Measurements from ENCODE around the gene SORCS3. TPM values are rescaled to one million over a fixed set of nuclear protein-coding genes. Genes with fewer than 3 reads are reported as not detected.
A peak's percentile ranks its signal among the peaks of the same experiment; 100 is the strongest.

Gene SORCS3
- polyA plus RNA-seq, 1 donor from 2014 or later = 9.8 TPM

DNA sequence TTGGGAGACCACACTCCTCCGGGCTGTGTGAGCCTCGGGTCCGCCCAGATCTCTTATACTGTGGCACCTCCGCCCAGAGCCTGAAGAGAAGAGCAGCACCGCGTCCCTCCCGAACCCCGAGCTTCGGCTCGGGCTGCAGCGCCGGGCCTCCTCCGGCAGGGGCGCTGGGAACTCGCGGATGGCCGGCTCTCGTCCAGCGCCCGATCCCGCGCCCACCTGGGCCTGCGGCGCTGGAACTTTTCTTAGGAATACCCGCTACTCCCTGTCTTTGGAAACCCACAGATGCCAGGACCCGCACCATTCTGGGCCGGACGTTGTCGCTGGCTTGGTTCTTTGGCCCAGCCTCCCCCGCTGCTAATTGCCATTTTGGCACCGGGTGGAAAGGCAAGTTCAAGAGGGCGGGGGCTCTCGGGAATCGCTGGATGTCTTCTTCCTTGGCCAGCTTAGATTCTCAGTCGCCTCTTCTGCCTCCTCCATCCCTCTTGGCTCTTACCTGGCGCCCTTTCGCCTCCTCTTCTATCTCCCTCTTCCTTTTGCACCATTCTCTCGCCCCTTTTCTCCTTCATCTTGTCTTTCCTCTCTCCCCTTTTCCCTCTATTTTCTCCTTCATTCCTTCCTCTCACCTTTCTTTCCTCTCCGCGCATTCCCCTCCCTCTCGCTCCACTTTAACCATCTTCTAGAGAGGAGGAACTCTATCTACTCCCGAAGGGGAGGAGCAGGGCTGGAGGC lies 2.1 kb upstream of the SORCS3 start:
- Histone ChIP-seq H4K20me1 (ENCODE audit: insufficient read depth) (no peaks in the 10 kb centered on the region), H3K4me2 (ENCODE audit: low read length) (peak overlapping the region; percentile 97), H3K27ac (ENCODE audit: low read length) (no peak overlapping the region), H3K4me3 (ENCODE audit: low read length) (peak overlapping the region; percentile 86), H2AFZ (ENCODE audit: low read depth, low read length) (no peak overlapping the region), H3F3A (ENCODE audit: insufficient read depth, low read length, poor library complexity, severe bottlenecking) (no peaks in the 10 kb centered on the region), H3K79me2 (replicated peaks; ENCODE audit: insufficient read depth, low read length) (no peaks in the 10 kb centered on the region), H3K9ac (ENCODE audit: low read length) (peak overlapping the region; percentile 67), H3K36me3 (ENCODE audit: insufficient read depth, low read length) (no peaks in the 10 kb centered on the region), H3K9me3 (ENCODE audit: low read length) (no peaks in the 10 kb centered on the region), H3K27me3 (ENCODE audit: insufficient read depth, low read depth, low read length) (peaks cover 60% of the 10 kb centered on the region), H3K9me2 (ENCODE audit: insufficient read depth, low read length) (no peaks in the 10 kb centered on the region)
- no peak for TF ChIP-seq EZH2 (IDR thresholded peaks at IDR 0.05; ENCODE audit: borderline replicate concordance, insufficient read depth, low read length, poor library complexity, severe bottlenecking)
- peak; percentile 76 for TF ChIP-seq SMC3 (conservative IDR thresholded peaks at IDR 0.05; ENCODE audit: poor library complexity)
- TF ChIP-seq POLR2AphosphoS5 (IDR thresholded peaks at IDR 0.05) = no peak
- TF ChIP-seq RAD21 (conservative IDR thresholded peaks at IDR 0.05) = peak; percentile 83
- no peak for TF ChIP-seq TAF1 (IDR thresholded peaks at IDR 0.05; ENCODE audit: low read depth)
- TF ChIP-seq, protein P1, sequence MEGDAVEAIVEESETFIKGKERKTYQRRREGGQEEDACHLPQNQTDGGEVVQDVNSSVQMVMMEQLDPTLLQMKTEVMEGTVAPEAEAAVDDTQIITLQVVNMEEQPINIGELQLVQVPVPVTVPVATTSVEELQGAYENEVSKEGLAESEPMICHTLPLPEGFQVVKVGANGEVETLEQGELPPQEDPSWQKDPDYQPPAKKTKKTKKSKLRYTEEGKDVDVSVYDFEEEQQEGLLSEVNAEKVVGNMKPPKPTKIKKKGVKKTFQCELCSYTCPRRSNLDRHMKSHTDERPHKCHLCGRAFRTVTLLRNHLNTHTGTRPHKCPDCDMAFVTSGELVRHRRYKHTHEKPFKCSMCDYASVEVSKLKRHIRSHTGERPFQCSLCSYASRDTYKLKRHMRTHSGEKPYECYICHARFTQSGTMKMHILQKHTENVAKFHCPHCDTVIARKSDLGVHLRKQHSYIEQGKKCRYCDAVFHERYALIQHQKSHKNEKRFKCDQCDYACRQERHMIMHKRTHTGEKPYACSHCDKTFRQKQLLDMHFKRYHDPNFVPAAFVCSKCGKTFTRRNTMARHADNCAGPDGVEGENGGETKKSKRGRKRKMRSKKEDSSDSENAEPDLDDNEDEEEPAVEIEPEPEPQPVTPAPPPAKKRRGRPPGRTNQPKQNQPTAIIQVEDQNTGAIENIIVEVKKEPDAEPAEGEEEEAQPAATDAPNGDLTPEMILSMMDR (IDR thresholded peaks at IDR 0.05; ENCODE audit: poor library complexity, severe bottlenecking) = peak; percentile 84
- TF ChIP-seq EP300 (conservative IDR thresholded peaks at IDR 0.05; ENCODE audit: poor library complexity, severe bottlenecking) = no peak
- TF ChIP-seq, protein P2, sequence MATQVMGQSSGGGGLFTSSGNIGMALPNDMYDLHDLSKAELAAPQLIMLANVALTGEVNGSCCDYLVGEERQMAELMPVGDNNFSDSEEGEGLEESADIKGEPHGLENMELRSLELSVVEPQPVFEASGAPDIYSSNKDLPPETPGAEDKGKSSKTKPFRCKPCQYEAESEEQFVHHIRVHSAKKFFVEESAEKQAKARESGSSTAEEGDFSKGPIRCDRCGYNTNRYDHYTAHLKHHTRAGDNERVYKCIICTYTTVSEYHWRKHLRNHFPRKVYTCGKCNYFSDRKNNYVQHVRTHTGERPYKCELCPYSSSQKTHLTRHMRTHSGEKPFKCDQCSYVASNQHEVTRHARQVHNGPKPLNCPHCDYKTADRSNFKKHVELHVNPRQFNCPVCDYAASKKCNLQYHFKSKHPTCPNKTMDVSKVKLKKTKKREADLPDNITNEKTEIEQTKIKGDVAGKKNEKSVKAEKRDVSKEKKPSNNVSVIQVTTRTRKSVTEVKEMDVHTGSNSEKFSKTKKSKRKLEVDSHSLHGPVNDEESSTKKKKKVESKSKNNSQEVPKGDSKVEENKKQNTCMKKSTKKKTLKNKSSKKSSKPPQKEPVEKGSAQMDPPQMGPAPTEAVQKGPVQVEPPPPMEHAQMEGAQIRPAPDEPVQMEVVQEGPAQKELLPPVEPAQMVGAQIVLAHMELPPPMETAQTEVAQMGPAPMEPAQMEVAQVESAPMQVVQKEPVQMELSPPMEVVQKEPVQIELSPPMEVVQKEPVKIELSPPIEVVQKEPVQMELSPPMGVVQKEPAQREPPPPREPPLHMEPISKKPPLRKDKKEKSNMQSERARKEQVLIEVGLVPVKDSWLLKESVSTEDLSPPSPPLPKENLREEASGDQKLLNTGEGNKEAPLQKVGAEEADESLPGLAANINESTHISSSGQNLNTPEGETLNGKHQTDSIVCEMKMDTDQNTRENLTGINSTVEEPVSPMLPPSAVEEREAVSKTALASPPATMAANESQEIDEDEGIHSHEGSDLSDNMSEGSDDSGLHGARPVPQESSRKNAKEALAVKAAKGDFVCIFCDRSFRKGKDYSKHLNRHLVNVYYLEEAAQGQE (IDR thresholded peaks at IDR 0.05; ENCODE audit: borderline replicate concordance) = no peak
- TF ChIP-seq MXI1 (conservative IDR thresholded peaks at IDR 0.05; ENCODE audit: poor library complexity, severe bottlenecking) = no peak

DNA sequence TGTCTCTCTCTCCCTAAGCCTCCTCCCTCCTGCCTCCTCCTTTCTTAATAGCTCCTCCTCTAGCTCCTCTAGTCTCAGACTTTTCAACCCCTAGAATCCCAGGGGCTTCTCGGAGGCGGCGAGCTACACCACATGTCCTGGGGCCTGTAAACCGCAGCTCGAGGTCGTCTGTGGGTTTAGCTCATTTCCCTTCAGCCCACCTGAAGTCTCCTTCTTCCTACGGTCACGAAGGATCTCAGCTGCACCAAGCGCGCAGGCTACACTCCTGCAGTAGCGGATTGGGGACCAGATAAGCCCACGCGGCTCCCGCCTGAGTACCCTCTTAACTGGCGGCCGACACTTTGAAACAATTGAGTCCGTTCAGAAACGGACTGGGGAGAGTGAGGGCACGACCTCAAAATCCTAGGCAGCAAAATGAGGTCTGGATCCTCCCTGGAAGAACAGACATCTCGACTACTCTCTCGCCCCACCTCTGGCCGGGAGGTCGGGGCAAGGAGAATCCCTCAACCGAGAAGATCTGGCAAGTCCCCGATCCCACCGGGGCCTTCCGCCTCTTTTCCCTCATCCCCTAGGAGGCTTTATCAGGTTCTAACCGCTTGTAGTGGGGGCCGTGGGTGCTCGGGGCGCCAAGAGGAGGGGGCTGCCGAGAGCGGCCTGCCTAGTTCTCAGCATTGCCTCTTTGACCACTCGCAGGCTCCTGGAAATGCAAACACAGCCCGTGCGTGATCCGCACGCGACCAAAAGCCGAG lies 1.3 kb upstream of the SORCS3 start:
- no peaks in the 10 kb centered on the region for H4K20me1 ChIP-seq (ENCODE audit: insufficient read depth)
- peak overlapping the region; percentile 86 for H3K4me3 ChIP-seq (ENCODE audit: low read length)
- peak overlapping the region; percentile 97 for H3K4me2 ChIP-seq (ENCODE audit: low read length)
- peak overlapping the region; percentile 45 for H2AFZ ChIP-seq (ENCODE audit: low read depth, low read length)
- TF ChIP-seq, protein P1 (IDR thresholded peaks at IDR 0.05; ENCODE audit: poor library complexity, severe bottlenecking) = no peak
- TF ChIP-seq EP300 (conservative IDR thresholded peaks at IDR 0.05; ENCODE audit: poor library complexity, severe bottlenecking) = no peak
- no peak for TF ChIP-seq EZH2 (IDR thresholded peaks at IDR 0.05; ENCODE audit: borderline replicate concordance, insufficient read depth, low read length, poor library complexity, severe bottlenecking)
- no peak for TF ChIP-seq RAD21 (conservative IDR thresholded peaks at IDR 0.05)
- no peak for TF ChIP-seq POLR2AphosphoS5 (IDR thresholded peaks at IDR 0.05)
- TF ChIP-seq SMC3 (conservative IDR thresholded peaks at IDR 0.05; ENCODE audit: poor library complexity) = no peak
- H3K27me3 ChIP-seq (ENCODE audit: insufficient read depth, low read depth, low read length) = peaks cover 60% of the 10 kb centered on the region
- H3K36me3 ChIP-seq (ENCODE audit: insufficient read depth, low read length) = no peaks in the 10 kb centered on the region
- no peaks in the 10 kb centered on the region for H3K9me2 ChIP-seq (ENCODE audit: insufficient read depth, low read length)
- no peaks in the 10 kb centered on the region for H3K79me2 ChIP-seq (replicated peaks; ENCODE audit: insufficient read depth, low read length)
- H3K9me3 ChIP-seq (ENCODE audit: low read length) = no peaks in the 10 kb centered on the region
- H3F3A ChIP-seq (ENCODE audit: insufficient read depth, low read length, poor library complexity, severe bottlenecking) = no peaks in the 10 kb centered on the region
- peak overlapping the region; percentile 67 for H3K9ac ChIP-seq (ENCODE audit: low read length)
- H3K27ac ChIP-seq (ENCODE audit: low read length) = peak overlapping the region; percentile 20
